SU-DHL-6 (cell line): ENCODE data around the gene OR51V1.

Source experiments
- CTCF ChIP-seq: fragments of 200-600 bp; sonication (generic); IDR thresholded peaks from one replicate; pipeline ENCODE4 v1.5.1; 2017; ENCODE audit warnings: antibody characterized with exemption, mild to moderate bottlenecking, low read length, moderate library complexity; ENCODE audit not compliant: insufficient read depth, poor library complexity, severe bottlenecking
- EZH2phosphoT487 ChIP-seq: fragments of 200-600 bp; sonication (generic), shearing (Covaris generic); conservative IDR thresholded peaks from 2 replicates; pipeline ENCODE4 v1.6.1; 2018; ENCODE audit warnings: mild to moderate bottlenecking, antibody characterized with exemption, low read length, moderate library complexity, mixed read lengths

- TF ChIP-seq CTCF = no peak
- no peak for TF ChIP-seq EZH2phosphoT487
Observed at GRCh38 chr11:5154657-5155056, 45.8 kb downstream of the OR51V1 start, which contains the start of gene OR52A1.
